Neural crest cell (in vitro differentiated cells): ENCODE data around the gene AAGAB. TPM values are rescaled to one million over a fixed set of nuclear protein-coding genes. Genes with fewer than 3 reads are reported as not detected.

ENCODE experiments used
- DNase-seq: peaks from one replicate; pipeline ENCODE4 v3.0.0; 2021; ENCODE audit warnings: low read depth, mixed read lengths, low spot score
- H3K27ac Mint-ChIP-seq: one replicate; pipeline ENCODE4 v1.8.0; 2021; ENCODE audit warnings: mild to moderate bottlenecking, mixed read lengths; ENCODE audit not compliant: unreplicated experiment
- H3K27me3 Mint-ChIP-seq: 2 replicates; pipeline ENCODE4 v1.8.0; 2021; ENCODE audit warnings: low read depth, mild to moderate bottlenecking, mixed read lengths
- H3K36me3 Mint-ChIP-seq: 2 replicates; pipeline ENCODE4 v1.8.0; 2021; ENCODE audit warnings: low read depth, mild to moderate bottlenecking, mixed read lengths
- H3K4me1 Mint-ChIP-seq: 2 replicates; pipeline ENCODE4 v1.8.0; 2021; ENCODE audit warnings: mixed read lengths
- H3K4me3 Mint-ChIP-seq: one replicate; pipeline ENCODE4 v1.8.0; 2021; ENCODE audit warnings: mild to moderate bottlenecking, mixed read lengths
- H3K9me3 Mint-ChIP-seq: 2 replicates; pipeline ENCODE4 v1.8.0; 2021; ENCODE audit warnings: mixed read lengths
- CTCF ChIP-seq: fragments of 200-600 bp; sonication (generic); conservative IDR thresholded peaks from 2 replicates; pipeline ENCODE4 v1.5.0; 2021; ENCODE audit warnings: antibody characterized with exemption, mild to moderate bottlenecking
- total RNA-seq: library from RNA; stranded (reverse); gene quantifications from 2 replicates; pipeline ENCODE4 v1.2.1, GENCODE V29; 2021

AAGAB gene
- total RNA-seq, 1 donor from 2014 or later, result 54.9 TPM

DNA sequence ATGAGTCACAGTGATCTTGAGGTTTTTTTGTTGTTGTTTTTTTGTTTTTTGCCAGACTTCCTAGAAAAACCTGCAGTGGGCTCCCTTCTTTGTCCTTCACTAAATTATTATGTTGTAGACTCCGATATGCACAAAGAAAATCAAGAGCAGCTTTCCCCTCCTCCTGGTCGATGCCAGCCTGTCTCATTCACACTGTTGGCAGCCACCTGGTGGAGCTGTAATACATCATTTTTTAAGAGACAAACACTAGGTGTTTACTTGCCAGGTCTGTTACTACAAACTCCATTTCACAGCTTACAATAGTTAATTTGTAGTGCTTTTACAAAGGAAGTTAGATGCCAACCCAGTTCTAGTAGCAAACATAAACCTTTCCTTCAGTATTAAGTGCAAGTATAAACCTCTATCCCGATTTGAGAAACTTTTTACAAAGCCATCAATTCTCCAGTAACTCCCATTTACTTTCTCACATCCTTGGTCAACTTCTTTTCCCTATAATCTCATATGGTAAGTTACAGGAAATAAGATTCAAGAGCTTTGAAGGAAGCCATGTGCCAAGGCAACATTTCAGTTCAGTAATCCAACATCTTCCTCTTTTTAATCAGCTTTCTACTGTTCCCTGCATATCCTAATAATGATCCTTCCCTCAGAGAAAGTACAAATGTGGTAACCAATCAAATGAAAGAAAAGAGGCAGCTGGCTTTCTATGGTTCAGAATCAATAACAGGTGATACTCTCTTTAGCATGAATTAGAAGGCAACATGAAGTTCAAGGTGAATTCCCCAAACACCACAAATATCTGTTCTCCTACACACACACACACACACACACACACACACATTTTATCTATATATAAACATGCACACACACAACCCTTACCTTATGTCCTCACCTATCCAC is 14.0 kb downstream of the AAGAB start:
- Mint-ChIP-seq H3K4me1 (peaks cover 18% of the 10 kb centered on the region), H3K36me3 (peaks cover 9% of the 10 kb centered on the region), H3K4me3 (no peak overlapping the region), H3K27ac (no peak overlapping the region), H3K9me3 (peaks cover 2% of the 10 kb centered on the region), H3K27me3 (no peaks in the 10 kb centered on the region)
- no peak for TF ChIP-seq CTCF
- no peak for DNase-seq

DNA sequence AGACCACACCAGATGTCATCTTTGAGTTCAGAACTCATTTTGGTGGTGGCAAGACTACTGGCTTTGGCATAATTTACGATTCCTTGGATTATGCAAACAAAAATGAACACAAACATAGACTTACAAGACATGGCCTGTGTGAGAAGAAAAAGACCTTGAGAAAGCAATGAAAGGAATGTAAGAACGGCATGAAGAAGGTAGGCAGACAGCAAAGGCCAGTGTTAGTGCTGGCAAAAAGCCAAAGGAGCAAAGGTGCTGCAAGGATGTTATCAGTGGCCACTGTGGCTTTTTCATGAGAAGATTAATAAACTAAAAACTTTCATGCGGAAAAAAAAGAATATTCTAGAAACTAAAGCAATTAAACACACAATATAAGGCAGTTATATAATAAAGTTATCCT is 21.9 kb downstream of the AAGAB start:
- TF ChIP-seq CTCF, result no peak
- no peaks in the 10 kb centered on the region for H3K27me3 Mint-ChIP-seq
- H3K27ac Mint-ChIP-seq, result no peak overlapping the region
- no peak for DNase-seq
- no peaks in the 10 kb centered on the region for H3K9me3 Mint-ChIP-seq
- H3K4me3 Mint-ChIP-seq, result no peak overlapping the region
- peaks cover 22% of the 10 kb centered on the region for H3K36me3 Mint-ChIP-seq
- H3K4me1 Mint-ChIP-seq, result no peaks in the 10 kb centered on the region

DNA sequence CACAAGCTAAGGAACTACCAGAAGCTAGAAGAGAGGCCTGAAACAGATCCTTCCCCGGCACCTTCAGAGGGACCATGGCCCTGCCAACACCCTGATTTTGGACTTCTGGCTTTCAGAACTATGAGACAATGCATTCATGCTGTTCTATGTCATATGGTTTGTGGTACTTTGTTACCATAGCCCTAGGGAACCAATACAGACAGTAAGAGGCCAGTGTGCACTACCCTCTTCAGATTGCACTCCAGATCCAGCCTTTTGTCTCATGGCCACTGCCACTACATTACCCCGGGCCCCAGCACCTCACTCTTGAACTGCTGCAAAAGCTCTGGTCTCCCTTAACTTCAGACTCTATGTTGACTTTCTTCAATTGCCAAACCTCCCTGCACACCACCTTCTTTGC is 24.0 kb downstream of the AAGAB start:
- Mint-ChIP-seq H3K4me3 (no peak overlapping the region), H3K4me1 (no peaks in the 10 kb centered on the region), H3K9me3 (no peaks in the 10 kb centered on the region), H3K36me3 (peaks cover 20% of the 10 kb centered on the region), H3K27ac (no peak overlapping the region), H3K27me3 (no peaks in the 10 kb centered on the region)
- DNase-seq, result no peak
- TF ChIP-seq CTCF, result no peak

DNA sequence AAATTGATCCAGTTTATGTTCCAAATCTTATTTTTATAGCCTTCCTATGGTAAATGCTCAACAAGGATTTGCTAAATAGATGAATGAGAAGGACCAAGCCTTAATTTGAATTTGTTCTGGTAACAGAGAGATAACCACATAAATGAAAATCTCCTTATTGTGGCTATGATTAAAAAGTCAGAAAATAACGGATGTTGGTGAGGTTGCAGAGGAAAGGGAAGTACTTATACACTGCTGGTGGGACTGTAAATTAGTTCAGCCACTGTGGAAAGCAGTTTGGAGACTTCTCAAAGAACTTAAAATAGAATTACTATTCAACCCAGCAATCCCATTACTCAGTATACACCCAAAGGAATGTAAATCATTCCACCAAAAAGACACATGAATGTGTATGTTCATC is 26.2 kb downstream of the AAGAB start:
- no peak for DNase-seq
- H3K36me3 Mint-ChIP-seq, result peaks cover 16% of the 10 kb centered on the region
- no peaks in the 10 kb centered on the region for H3K4me1 Mint-ChIP-seq
- H3K27me3 Mint-ChIP-seq, result no peaks in the 10 kb centered on the region
- H3K9me3 Mint-ChIP-seq, result no peaks in the 10 kb centered on the region
- no peak overlapping the region for H3K4me3 Mint-ChIP-seq
- TF ChIP-seq CTCF, result no peak
- no peak overlapping the region for H3K27ac Mint-ChIP-seq

DNA sequence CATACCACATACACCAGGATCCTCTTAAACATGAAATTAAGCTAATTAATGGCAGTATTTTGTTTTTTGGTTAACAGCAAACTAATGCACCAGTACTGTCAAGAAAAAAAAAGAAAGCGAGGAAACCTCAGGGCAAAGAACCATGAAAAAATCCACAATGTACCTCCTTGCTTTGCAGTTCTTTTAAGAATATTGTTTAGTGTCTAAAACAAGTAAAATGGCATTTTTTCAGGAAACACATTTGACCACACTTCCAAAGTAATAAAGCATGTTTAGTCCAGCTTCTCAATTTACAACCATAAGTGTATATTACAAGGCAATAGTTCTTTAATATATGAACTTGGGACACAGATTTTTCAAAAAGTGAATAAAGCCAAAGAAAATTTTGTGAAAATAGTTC is 26.6 kb downstream of the AAGAB start:
- H3K9me3 Mint-ChIP-seq, result no peaks in the 10 kb centered on the region
- no peaks in the 10 kb centered on the region for H3K27me3 Mint-ChIP-seq
- DNase-seq, result no peak
- peaks cover 13% of the 10 kb centered on the region for H3K36me3 Mint-ChIP-seq
- H3K4me3 Mint-ChIP-seq, result no peak overlapping the region
- H3K4me1 Mint-ChIP-seq, result no peaks in the 10 kb centered on the region
- no peak for TF ChIP-seq CTCF
- H3K27ac Mint-ChIP-seq, result no peak overlapping the region
